Progenitor cell of endocrine pancreas (in vitro differentiated cells): Measurements from ENCODE around the gene SLC6A4. TPM values are rescaled to one million over a fixed set of nuclear protein-coding genes. Genes with fewer than 3 reads are reported as not detected.

Experiments used
- DNase-seq: peaks from one replicate; pipeline ENCODE4 v3.0.0; 2021; ENCODE audit warnings: low spot score; ENCODE audit not compliant: unreplicated experiment
- H3K27ac Mint-ChIP-seq: 2 replicates; pipeline ENCODE4 v1.8.0; 2021; ENCODE audit warnings: mild to moderate bottlenecking, moderate library complexity, mixed read lengths
- H3K27me3 Mint-ChIP-seq: 2 replicates; pipeline ENCODE4 v1.8.0; 2021; ENCODE audit warnings: mixed read lengths
- H3K36me3 Mint-ChIP-seq: 2 replicates; pipeline ENCODE4 v1.8.0; 2022; ENCODE audit warnings: mixed read lengths; ENCODE audit not compliant: insufficient read depth
- H3K4me1 Mint-ChIP-seq: 2 replicates; pipeline ENCODE4 v1.8.0; 2021; ENCODE audit warnings: low read depth, mixed read lengths
- H3K4me3 Mint-ChIP-seq: 2 replicates; pipeline ENCODE4 v1.8.0; 2021; ENCODE audit warnings: low read depth, mild to moderate bottlenecking, moderate library complexity, mixed read lengths
- H3K9me3 Mint-ChIP-seq: 2 replicates; pipeline ENCODE4 v1.8.0; 2021; ENCODE audit warnings: low read depth, mixed read lengths
- total RNA-seq: library from RNA; stranded (reverse); gene quantifications from 2 replicates; pipeline ENCODE4 v1.2.1, GENCODE V29; 2021
- TF ChIP-seq, protein P1 (sequence below): fragments of 200-600 bp; sonication (generic); IDR thresholded peaks from one replicate; pipeline ENCODE4 v1.5.0; 2021; ENCODE audit warnings: antibody characterized with exemption, mild to moderate bottlenecking; ENCODE audit not compliant: unreplicated experiment

SLC6A4 gene
- total RNA-seq, 1 donor from 2014 or later = 0.96 TPM

DNA sequence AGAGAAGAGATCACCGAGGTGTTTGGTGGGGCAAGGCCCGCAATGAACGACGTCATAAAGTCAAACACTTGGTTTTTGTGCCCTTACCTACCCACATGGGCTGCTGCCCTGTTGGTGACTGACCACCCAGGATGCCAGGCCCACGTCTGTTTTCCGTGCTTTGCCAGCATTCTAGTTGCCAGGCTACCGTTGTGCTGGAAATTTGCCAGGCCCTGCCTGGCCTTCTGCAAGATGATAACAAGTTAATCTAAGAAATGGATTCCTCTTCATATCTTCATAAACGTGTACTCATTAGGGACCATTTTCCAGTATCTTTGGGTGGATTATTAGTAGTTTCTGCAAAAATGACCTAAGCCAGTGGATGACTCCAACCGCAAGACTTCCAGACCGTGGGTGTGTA lies 35.4 kb downstream of the SLC6A4 start:
- H3K36me3 Mint-ChIP-seq = no peaks in the 10 kb centered on the region
- no peak overlapping the region for H3K27ac Mint-ChIP-seq
- H3K4me3 Mint-ChIP-seq = no peak overlapping the region
- H3K4me1 Mint-ChIP-seq = no peaks in the 10 kb centered on the region
- H3K27me3 Mint-ChIP-seq = peaks cover 5% of the 10 kb centered on the region
- H3K9me3 Mint-ChIP-seq = no peaks in the 10 kb centered on the region
- no peak for DNase-seq
- TF ChIP-seq, protein P1, sequence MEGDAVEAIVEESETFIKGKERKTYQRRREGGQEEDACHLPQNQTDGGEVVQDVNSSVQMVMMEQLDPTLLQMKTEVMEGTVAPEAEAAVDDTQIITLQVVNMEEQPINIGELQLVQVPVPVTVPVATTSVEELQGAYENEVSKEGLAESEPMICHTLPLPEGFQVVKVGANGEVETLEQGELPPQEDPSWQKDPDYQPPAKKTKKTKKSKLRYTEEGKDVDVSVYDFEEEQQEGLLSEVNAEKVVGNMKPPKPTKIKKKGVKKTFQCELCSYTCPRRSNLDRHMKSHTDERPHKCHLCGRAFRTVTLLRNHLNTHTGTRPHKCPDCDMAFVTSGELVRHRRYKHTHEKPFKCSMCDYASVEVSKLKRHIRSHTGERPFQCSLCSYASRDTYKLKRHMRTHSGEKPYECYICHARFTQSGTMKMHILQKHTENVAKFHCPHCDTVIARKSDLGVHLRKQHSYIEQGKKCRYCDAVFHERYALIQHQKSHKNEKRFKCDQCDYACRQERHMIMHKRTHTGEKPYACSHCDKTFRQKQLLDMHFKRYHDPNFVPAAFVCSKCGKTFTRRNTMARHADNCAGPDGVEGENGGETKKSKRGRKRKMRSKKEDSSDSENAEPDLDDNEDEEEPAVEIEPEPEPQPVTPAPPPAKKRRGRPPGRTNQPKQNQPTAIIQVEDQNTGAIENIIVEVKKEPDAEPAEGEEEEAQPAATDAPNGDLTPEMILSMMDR = no peak

DNA sequence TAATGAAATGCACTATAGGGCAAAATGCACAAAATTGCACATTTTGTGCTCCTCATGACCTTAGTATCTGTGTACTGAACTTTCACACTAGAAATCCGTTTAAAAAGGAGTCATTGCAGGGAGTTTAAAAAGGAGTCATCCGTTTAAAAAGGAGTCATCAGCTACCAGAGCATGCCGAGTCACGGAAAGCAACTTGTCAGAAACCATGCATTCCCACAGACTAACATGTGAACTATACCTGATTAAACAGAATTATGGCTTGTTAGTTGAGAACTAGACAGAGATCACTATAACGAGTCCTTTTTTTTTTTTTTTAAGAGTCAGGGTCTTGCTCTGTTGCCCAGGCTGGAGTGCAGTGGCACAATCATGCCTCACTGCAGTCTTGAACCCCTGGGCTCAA lies 35.9 kb downstream of the SLC6A4 start:
- TF ChIP-seq, protein P1 = no peak
- Mint-ChIP-seq H3K36me3 (no peaks in the 10 kb centered on the region), H3K4me3 (no peak overlapping the region), H3K27ac (no peak overlapping the region), H3K9me3 (no peaks in the 10 kb centered on the region), H3K27me3 (peaks cover 5% of the 10 kb centered on the region), H3K4me1 (no peaks in the 10 kb centered on the region)
- no peak for DNase-seq

DNA sequence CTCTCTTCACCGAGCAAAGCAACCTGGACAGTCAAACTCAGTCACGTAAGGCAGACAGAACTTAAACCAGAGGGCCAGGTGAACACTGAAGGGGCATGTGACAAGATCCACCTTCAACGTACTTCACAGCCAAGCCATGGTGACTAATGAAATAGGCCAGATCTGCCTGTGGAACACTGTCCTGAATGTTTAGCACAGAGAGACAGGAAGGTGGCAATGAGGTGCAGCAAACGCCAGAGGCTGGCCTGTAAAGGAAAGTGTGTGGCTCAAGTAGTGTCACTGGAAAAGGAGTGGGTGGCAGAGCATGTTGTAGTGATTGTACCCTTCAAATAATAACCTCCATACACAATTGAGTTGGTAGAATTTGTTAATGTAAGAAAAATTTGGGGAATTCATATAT lies 38.1 kb downstream of the SLC6A4 start:
- H3K27ac Mint-ChIP-seq = peak overlapping the region; percentile 26
- TF ChIP-seq, protein P1 = no peak
- H3K36me3 Mint-ChIP-seq = no peaks in the 10 kb centered on the region

DNA sequence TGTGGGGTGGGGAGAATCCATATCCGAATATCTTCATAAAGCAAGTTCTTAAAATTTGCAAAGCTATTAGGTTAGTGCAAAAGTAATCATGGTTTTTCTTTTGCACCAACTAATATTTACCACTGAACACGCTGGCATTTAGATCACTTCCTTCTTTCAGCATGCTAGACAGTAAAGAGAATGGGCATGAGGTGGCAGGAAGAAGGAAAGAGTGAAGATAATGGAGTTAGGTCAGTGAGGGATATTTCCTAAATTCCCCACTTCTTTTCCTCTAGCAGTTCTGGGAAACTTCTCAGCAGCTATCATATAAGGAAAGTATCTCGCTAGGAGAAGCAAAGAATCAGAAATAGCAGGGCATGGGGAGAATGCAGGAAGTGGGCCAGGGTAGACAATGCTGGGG lies 39.0 kb downstream of the SLC6A4 start:
- DNase-seq = no peak
- Mint-ChIP-seq H3K4me1 (no peaks in the 10 kb centered on the region), H3K9me3 (no peaks in the 10 kb centered on the region), H3K27me3 (peaks cover 10% of the 10 kb centered on the region), H3K36me3 (no peaks in the 10 kb centered on the region), H3K4me3 (no peak overlapping the region), H3K27ac (no peak overlapping the region)
- TF ChIP-seq, protein P1 = no peak

More for the DNA sequence above, 38.1 kb downstream of the SLC6A4 start:
- Mint-ChIP-seq H3K27me3 (peaks cover 10% of the 10 kb centered on the region), H3K9me3 (no peaks in the 10 kb centered on the region), H3K4me1 (no peaks in the 10 kb centered on the region), H3K4me3 (no peak overlapping the region)
- DNase-seq = no peak

DNA sequence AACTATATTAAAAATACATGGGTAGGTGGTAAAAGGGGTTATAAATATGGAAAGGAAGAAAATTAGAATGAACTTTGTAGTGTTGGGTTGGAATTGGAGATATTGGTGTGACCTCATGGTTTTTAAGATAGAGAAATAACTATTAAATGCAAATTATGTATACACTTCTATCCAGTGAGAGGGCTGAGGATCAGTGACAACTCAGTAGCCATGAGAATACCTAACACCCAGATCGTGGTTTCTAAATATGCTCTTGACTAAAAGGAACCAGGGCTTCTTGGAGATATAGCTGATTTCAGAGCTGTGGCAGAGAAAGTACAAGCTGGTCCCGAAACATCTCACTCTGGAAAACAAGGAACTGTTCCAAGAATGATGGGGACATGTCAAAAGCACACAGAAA lies 44.4 kb downstream of the SLC6A4 start:
- Mint-ChIP-seq H3K9me3 (no peaks in the 10 kb centered on the region), H3K27ac (no peak overlapping the region), H3K4me1 (no peaks in the 10 kb centered on the region), H3K4me3 (no peak overlapping the region), H3K27me3 (peaks cover 5% of the 10 kb centered on the region), H3K36me3 (no peaks in the 10 kb centered on the region)
- TF ChIP-seq, protein P1 = no peak
- DNase-seq = no peak
